TTC549 (cell line): ENCODE data around the gene GSE1.

Experiments used
- FAIRE-seq: peaks from 2 replicates; lab custom pipeline; 2012; peaks lifted over from hg19 to GRCh38; lab: Jason Lieb, UNC

The GSE1 gene

DNA sequence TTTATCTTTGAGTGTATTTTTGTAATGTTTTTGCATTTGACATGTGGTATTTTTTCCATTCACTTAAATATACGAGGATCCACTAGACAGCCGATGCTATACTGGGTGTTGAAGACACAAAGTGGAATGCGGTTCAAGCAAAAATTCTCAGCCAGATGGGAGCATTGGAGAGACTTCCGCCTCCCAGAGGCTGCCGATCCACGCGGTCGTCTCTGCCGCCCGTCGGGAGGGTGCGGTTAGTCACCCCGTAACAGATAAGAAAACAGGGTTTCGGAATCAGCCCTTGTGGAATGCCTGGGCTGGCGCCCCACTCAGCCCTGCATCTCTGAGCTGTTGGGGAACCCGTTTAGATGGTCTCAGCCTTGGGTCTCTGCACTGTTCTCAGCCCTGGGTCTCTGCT, 7.3 kb downstream of the GSE1 start:
- no peak for FAIRE-seq

DNA sequence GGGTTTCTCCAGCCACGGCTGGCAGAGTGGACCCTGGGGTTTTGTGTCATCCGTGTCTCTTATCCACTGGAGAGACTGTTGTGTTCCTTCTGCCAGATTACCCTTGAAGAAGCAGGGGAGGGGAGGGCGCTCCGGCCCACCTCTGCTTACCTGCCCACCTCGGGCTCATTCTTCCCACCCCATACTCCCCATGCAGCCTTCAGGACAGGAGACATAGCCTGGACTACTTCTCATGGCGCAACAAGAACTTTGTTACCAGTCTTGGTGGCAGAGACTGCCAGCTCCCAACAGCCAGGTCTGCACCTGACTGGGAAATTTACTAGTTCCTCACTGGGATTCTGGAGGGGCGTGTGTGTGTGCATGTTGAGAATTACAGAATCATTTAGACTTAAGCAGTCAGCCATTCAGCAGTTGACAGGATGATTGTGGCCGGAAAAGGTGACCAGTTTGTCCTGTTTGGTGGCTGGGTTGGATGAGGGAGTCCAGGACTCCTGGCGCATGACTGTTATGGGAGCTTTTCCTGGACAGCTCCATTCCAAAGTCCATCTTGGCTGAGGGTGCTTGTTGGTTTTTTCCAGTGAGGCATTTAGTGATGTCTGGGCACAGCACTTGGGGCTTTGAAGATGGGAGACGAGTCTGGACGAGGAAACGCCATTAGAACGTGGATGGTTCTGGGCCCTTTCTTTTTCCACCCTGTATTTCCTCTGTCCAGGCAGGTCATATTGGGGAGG, 8.7 kb downstream of the GSE1 start:
- no peak for FAIRE-seq

DNA sequence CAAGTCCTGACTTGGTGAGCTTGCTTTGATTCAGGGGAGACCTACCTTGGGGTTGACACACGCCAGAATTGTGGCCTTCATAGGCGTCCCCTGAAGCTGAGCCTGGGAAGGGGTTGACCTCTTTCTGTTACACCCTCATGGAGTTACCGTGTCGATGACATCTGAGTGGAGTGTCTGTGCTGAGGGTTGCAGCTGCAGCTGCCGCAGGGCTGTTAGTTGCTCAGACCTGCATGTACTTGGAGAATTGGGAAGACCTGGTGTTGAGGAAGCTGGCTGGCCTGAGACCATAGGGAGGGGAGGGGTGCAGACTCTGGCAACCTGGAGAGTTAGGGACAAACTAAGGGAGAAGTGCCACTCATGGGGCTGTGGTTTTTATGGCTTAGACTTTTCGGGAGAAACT, 9.6 kb downstream of the GSE1 start:
- FAIRE-seq, result no peak

DNA sequence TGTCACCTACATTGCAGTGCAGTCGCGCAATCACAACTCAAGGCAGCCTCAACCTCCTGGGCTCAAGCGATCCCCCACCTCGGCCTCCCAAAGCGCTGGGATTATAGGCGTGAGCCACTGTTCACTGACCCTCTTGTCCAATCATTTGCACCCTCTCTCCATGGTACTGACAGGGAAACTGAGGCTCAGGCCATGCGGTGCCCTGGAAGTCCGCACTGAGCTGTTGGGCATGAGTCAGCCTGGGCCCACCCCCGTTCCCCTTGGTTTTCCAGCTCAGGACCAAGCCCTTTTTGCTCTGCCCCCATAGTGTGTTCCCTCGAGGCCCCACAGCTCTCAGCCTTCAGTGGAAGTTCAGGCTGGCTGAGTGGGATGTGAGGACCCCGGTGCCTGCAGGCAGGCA, 10.1 kb downstream of the GSE1 start:
- FAIRE-seq, result no peak

DNA sequence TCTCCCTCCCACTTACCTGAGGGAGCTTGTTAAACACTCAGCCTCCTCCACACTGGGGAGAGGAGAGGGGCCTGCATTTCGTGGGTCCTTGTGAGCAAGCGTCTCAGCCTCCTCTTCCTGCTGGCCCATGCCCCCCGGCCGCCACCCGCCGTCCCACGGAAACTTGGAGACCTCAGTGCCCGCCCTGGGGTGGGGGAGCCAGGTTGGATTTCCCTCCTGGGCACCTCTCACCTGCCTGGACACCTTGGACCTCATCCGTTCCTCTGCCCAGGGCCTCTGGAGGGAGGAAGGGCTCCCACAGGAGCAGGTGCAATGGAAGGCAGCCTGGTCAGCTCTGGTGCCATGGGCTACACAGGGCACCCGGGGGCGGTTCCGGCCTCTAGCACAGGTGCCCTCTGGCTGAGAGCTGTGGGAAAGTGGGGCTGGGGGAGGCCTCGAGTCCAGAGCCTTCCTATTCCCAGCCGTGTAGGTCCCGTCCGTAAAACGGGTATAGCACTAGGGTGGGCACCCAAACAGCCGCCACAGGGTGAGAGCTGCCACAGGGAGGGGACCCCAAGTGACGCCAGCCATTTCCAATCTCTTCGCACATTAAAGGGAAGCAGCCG, 11.0 kb downstream of the GSE1 start:
- no peak for FAIRE-seq

DNA sequence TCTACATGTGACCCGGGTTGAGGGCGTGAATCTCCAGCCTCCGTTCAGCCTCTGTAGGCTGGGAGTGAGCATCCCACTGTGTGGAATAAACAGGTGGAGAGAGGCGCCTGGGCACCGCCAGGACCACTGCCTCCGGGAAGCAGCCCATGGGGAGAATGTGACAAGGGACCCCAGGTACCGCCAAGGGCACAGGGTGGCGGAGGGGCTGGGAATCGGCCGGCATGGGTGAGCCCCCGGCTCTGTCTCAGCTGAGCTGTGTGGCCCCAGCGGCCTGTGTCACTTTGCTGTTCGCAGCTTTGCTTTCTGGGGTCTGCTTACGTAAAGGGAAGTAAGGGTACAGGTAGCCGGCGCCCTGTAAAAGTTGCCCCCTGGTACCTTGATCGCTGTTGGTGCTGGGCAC, 11.5 kb downstream of the GSE1 start:
- FAIRE-seq, result no peak

DNA sequence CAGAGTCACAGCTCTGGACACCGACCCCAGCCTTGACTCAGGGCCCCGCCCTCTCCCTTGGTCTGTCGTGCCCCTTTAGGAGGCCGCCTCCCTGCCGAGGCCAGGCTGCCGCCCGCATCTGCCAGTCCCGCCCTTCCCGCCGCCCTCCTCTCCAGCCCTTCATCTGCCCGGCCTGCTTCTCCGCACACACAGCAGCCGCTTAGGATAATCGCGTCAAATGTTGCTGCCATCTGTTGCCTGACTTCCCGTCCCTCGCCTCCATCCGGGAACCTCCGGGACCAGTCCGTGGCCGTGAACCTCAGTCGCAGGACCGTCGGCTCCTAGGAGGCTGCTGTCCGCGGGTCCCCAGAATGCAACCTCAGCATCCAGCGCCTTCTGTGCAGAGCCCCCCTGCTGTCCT, 11.9 kb downstream of the GSE1 start:
- FAIRE-seq, result no peak

DNA sequence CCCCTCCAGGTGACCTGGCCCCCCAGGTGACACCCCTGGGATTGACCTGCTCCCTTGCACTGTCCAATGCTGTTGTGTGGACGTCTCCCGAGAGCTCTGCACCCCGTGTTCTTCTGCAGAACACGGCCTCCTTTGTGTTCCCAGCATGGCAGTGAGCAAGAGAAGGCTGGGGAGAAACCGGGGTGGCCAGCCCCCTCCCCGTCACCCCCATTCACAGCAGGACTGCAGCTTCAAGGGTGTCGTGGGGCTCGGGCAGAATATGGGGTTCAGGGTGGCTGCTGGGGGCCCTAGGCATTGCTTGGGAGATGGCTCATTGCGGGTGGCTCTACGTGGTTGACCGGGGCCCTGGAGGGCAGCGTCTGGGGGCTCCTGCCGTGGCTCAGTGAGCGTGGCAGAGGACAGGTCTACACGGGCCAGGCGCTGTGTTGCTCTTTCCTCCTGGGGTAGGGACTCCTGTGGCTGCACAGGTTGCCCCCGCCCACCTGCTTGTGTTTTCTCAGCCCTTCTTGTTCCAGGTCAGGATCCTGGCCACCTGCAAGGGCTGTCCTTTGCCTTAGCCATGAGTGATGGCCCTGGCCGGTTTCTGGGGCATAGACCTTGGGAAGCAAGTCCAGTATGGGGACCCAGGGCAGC, 12.5 kb downstream of the GSE1 start:
- FAIRE-seq, result no peak

DNA sequence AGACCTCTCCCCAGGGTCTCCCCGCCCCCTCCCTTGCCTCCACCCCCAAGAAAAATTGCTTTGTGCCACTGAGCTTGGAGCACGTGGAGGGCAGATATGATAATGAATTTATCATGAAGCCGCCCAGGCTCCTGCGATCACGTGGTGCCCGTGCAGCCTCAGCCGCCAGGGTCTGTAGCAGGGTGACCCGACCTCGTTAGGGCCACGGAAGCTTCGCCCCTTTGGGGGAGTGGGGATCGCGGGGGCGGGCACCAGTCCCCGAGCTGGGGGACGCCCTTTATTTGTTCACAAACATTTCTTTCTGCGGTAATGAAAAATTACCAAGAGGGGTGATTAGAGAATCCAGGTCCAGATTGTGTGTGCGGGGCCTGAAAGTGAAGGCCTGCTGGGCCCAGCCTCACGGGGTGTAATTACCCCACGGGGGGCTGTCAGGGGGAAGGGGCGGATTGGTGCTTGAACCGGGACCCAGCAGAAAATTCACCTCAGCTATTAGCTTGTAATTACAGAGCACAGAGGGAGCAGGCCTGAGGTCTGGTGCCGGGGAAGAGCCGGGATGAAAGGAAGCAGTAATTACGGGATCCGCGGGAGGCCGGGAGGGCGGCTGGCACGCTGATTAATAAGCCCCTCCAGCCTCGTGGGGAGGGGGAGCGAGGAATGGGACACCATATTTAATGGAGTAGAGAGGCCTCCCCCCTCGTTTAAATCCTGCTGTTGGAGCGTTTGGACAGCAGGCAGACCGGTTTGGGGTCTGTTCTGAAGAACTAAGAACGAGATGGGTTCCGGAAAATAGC, 13.3 kb downstream of the GSE1 start:
- no peak for FAIRE-seq

DNA sequence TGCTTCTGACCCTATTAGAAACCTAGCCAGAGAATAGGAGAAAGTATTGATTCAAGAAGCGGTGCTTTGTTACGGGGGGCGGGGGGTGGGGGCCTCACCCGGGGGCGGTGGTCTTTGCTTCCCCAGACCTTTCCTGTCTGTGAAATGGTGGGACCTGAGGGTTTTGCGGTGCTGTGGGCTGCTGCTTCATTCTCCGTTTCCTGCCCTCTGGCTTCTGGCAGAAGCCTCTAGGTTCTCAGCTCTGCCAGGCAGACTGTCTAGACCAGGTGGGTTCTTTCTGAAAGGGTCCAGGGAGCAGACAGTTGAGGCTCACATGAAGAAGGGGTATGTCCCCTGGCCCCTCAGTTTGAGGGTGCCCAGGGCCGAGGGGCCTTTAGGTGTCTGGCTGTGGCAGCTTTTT, 14.0 kb downstream of the GSE1 start:
- FAIRE-seq, result no peak

DNA sequence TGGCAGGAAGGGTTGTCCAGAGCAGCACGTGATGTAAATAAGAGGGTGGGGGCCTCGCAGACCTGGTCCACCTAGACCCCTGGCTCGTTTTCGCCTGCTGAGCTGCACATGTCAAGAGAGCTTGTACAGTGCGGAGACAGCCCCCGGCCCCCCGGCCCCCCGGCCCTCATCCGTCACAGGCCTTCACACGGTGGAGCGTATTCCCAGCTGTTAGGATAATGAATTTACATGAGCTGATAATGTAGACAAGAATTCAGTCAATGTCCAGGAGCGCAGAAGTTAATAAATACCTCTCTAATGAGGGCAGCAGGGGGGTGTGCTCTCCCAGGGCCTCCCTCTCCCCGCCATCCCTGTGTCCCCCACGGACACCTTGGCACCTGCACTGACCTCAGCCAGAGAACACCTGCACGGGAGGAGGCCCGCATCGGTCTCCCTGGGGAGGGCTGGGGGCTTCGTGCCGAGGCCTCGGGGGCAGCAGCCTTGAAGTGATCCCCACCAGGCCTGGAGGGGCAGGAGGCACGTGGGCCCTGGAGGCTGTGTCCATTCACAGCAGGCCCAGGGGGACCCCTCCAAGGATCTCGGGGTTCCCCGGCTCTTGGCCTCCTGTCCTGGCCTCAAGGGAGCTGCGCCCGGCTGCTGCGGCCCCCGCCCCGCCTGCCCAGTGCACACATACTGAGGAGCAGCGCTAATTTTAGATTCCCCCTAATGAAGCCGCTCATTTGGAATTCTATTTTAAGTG, 14.6 kb downstream of the GSE1 start:
- no peak for FAIRE-seq

DNA sequence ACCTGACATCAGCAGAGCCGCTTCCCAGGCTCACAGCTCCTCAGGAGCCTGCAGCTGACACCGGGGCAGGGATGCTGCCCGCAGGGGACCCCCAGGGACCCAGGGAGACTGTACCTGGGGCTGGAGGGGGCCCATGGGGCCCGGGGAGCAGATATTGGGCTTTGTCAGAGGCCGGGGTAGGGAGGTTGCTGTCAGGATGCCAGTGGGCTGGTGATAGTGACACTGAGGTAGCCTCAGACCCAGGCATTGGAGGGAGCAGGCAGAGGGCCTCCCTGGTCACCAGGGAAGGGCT, 15.1 kb downstream of the GSE1 start:
- no peak for FAIRE-seq

DNA sequence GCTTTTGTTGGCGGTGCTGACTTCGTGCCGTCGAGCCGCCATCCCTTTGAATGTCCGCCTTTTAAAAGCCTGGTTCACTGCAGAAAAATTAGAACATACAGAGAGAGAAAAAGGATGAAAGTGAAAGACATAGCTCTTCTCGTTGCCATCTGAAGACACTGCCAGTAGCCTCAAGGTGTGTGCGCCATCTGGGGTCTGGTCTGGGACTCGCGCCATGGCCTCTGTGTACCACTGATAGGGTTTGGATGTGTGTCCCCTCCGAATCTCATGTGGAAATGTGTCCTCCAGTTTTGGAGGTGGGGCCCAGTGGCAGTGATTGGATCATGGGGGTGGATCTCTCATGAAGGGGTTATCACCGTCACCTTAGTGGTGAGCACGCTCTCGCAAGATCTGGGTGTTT, 15.5 kb downstream of the GSE1 start:
- no peak for FAIRE-seq

DNA sequence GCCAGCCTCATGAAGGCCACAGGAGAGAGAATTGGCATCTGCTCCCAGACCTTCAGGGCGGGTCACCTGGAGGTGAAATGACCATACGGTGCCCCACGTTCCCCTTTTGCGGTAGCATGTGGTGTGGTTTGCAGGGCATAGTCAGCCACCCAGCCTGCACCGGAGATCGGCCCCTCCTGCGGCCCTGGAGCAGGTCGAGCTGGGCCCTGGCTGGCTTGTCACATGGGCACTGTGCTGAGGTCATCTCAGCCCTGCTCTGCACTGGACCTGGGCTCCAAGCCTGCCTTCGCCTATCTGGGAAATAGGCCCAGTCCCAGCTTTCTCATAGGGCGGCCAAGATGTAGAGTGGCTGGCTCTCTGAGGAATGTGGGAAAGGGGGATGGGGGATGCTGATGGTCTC, 16.2 kb downstream of the GSE1 start:
- no peak for FAIRE-seq

DNA sequence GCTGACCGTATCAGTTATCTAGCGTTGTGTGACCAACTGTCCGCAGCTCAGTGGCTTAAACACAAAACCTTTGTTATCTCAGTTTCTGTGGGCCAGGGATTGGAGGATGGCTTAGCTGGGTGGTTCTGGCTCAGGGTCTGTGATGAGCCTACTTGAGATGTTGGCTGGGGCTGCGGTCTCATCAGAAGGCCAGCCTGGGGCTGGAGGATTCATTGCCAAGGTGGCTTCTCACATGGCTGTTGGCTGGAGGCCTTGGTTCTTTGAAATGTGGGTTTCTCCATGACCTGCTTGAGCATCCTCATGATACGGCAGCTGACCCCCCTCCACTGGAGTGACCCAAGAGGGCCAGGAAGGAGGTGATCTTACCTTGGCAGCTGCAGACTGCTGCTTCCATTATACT, 16.7 kb downstream of the GSE1 start:
- FAIRE-seq, result no peak

DNA sequence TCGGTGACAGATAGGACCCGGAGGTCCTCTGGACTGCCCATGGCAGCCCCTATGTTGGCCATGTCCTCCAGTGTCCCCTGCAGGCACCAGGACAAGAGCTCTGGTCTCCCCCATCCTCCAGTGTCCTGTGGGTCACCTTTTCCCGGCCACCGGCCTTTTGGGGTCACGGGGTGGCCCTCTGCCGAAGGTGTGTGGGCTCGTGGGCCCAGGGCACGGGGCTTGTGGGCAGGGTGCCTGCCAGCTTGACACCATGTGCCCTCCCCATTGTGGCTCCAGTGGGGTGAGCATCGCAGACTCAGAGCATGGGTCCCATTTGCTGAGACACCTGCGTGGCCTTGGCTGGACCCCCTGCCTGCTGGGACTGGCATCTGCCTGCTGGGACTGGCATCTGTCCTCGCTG, 18.1 kb downstream of the GSE1 start:
- FAIRE-seq, result no peak

DNA sequence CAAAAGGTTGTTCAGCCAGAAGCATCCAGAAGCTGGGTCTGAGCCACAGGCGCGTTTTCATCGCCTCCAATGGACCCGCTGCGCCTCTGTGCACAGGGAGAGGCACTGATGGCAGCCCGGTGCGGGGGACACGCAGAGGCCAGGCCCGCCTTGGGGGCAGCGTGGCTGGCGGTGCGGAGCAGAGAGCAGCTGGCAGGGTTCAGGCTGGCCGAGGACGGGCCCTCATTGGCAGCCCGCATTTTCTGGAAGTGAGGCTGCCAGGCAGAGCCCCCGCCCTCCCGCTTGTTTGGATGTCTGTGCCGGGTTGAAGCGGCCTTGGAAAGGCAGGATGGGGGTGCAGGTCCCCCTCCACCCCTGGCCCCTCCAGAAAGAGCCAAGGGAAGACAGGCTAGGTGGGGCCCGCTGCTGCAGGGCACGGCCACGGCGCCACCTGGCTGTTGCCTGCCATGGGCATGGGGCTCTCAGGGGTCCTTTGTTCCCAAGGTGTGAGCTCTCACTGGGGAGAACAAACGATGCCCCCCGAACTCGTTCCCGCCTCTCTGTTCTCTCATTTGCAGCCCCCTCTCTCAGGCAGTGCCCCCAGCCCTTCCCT, 18.8 kb downstream of the GSE1 start:
- no peak for FAIRE-seq

DNA sequence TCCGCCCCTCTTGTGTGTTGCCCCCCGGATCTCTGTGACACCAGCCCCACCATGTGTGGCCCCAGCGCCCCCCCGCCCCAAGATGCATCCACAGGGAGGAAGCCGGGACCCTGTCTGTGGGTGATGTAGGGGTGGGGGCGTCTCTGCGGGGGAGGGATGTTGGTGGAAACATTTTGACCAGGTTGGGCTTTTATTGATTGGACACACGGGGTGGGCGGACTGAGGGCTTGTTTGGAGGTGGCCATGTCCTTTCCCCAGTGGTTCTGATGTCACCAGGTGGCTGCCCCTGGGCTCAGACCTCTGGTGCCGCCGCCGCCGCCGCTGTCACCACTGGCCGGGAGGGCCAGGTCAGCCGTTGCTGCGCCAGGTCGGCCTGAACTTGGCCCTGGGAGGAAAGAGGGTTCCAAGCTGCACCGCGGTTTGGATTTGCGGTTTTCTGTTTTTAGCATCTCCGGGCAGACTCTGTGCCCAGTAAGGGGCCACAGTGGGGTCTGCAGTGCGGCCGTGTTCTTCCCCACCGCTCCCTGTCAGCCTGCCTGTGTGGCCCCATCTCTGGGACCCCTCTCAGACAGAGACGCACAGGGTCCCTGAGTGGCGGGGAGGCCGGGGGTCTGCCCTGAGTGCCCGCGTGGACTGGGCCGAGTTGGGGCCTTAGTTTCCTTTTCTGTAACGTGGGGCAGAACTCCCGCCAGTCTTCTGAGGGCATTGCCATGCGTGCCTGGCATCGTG, 19.8 kb downstream of the GSE1 start:
- no peak for FAIRE-seq

DNA sequence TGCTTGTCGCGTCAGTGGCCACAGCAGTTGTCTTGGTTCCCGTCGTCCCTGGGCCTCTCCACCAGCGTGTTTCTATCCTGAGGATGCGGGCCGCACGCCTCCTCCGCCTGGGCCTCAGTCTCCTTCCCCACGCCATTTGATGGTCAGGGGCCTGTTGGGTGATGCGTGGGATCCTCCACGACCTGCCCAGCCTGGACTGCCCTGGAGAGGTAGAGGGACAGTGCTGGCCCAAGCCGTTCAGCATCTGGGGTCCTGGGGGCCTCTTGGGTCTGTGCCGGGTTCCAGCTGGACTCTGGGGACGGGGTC, 20.3 kb downstream of the GSE1 start:
- no peak for FAIRE-seq

DNA sequence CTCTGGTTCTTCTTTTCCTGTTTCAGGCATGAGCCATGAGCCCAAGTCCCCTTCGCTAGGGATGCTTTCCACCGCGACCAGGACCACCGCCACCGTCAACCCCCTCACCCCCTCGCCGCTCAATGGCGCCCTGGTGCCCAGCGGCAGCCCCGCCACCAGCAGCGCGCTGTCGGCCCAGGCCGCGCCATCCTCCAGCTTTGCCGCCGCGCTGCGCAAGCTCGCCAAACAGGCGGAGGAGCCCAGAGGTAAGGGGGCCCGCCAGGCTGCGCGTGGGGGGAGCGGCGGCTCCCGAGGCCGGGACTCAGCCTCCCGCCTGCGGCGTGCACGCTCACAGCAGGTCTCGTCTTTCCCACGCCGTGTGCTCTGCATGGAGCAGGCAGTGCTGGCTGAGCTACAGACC, 20.8 kb downstream of the GSE1 start:
- FAIRE-seq, result no peak

DNA sequence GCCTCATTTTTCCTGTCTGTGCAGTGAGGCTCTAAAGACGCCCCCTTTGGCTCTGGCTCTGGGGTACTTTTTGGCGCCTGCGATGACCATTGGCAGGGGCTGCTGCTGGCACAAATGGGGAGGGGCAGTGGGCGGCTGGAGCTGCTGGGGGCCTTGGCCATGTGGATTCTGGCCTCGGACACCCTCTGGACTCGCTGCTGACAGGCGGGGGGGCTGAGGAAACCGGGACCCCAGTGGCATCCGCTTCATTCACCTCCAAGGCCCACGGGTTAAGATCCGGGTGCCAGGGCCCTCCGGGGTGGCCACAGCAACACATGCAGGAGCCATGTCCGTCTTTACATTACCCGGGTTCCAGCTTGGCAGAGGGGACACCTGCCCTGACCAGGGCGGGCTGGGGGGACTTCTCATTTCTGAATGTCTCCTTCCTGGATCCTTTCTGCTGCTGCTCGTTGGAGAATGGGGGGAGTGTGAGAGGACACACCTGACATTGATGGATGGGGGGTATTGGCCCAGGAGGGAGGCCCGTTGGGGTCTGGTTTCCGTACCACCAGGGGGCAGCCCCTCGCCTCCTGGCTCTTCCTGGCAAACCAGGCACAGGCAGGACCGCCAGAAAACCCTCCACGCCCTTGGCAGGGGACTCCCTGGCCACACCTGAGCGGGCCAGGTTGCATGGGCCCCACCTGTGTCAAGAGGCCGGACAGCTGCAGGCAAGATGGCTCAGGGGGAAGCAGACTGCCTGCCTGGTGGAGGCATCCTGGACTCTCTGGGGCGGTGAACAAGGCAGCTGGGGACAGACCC, 21.8 kb downstream of the GSE1 start:
- no peak for FAIRE-seq
